Measurements from ENCODE around the gene LCNL1. TPM values are rescaled to one million over a fixed set of nuclear protein-coding genes. Genes with fewer than 3 reads are reported as not detected.

Gene LCNL1
- total and polyA plus RNA-seq, 7 donors: 0.14 to 1.1 (median 0.49) TPM; not detected in 2

DNA sequence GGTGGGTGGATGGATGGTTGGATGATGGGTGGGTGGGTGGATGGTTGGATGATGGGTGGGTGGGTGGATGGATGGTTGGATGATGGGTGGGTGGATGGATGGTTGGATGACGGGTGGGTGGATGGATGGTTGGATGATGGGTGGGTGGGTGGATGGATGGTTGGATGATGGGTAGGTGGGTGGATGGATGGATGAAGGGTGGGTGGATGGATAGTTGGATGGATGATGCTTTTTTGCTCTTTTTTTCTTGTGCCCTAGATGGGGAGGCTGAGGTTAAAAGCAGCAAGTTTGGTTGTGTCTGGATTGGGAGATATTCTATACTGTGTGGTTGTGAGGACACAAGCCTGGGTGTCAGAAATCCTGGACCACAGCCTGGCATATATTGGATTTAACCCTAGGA lies 25.3 kb upstream of the LCNL1 start:
- Histone ChIP-seq H3K4me1 (no peaks in the 10 kb centered on the region), H3K27me3 (no peaks in the 10 kb centered on the region), H3K36me3 (no peaks in the 10 kb centered on the region), H3K27ac (no peak overlapping the region), H3K9me3 (no peaks in the 10 kb centered on the region), H3K4me3 (no peak overlapping the region)
- TF ChIP-seq POLR2AphosphoS5 (IDR thresholded peaks at IDR 0.05) (no peak), EP300 (IDR thresholded peaks at IDR 0.05) (no peak), POLR2A (IDR thresholded peaks at IDR 0.05) (no peak)
- TF ChIP-seq, protein P1, sequence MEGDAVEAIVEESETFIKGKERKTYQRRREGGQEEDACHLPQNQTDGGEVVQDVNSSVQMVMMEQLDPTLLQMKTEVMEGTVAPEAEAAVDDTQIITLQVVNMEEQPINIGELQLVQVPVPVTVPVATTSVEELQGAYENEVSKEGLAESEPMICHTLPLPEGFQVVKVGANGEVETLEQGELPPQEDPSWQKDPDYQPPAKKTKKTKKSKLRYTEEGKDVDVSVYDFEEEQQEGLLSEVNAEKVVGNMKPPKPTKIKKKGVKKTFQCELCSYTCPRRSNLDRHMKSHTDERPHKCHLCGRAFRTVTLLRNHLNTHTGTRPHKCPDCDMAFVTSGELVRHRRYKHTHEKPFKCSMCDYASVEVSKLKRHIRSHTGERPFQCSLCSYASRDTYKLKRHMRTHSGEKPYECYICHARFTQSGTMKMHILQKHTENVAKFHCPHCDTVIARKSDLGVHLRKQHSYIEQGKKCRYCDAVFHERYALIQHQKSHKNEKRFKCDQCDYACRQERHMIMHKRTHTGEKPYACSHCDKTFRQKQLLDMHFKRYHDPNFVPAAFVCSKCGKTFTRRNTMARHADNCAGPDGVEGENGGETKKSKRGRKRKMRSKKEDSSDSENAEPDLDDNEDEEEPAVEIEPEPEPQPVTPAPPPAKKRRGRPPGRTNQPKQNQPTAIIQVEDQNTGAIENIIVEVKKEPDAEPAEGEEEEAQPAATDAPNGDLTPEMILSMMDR (IDR thresholded peaks at IDR 0.05): no peak
- no peak for DNase-seq
- intact Hi-C loops (cut with DNase I): no loop called here
- 94 to 97% methylated on average over 1 of the region's 1 CpG for WGBS, 2 donors

DNA sequence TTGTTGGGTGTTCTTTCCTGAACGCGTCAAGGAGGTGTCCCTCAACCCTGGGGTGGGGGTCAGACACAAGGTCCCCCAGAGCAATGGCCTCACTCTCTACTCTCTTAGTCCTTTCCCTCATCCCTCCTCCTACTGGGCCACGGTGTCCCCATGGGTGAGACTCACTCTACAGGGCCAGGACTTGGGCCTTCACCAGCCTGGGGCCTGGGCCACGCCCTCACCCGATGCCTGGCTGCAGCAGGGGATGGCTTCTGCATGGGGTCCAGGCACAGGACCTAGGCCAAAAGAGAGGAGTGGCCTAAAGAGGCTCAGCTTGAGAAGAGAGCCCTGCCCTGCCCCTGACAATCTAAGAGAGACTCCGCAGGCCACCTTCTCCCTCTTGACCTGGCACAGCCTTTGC lies 24.9 kb upstream of the LCNL1 start:
- H3K27ac ChIP-seq: no peak overlapping the region
- no peaks in the 10 kb centered on the region for H3K9me3 ChIP-seq
- H3K27me3 ChIP-seq: no peaks in the 10 kb centered on the region
- no peaks in the 10 kb centered on the region for H3K4me1 ChIP-seq
- H3K36me3 ChIP-seq: no peaks in the 10 kb centered on the region
- 92 to 93% methylated on average over 6 of the region's 6 CpGs for WGBS, 2 donors
- intact Hi-C loops (cut with DNase I): no loop called here
- DNase-seq: no peak
- TF ChIP-seq EP300 (IDR thresholded peaks at IDR 0.05): no peak
- no peak overlapping the region for H3K4me3 ChIP-seq

DNA sequence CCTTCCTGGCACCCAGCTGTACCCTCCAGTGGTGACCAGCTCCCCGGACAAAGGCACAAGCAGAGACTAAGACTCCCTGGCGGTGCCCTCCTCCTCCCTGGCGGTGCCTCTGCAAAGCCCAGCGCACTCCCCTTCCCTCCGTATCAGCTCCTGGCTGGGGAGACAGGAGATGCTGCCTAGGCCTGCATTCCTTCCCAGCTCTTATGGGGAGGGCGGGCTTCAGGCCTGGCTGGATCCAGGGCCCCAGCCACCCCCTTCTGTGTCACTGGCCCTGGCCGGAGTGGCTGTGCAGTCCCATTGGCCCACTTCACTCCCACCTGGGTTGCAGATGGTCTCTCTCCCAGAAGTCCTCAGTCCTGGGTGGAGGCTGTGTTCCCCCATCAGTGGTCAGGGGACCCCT lies 24.3 kb upstream of the LCNL1 start:
- no peaks in the 10 kb centered on the region for H3K27me3 ChIP-seq
- intact Hi-C loops (cut with DNase I): no loop called here
- 95 to 96% methylated on average over 7 of the region's 7 CpGs for WGBS, 2 donors
- H3K4me3 ChIP-seq: no peak overlapping the region
- no peak overlapping the region for H3K27ac ChIP-seq
- no peak for DNase-seq
- no peaks in the 10 kb centered on the region for H3K36me3 ChIP-seq
- no peaks in the 10 kb centered on the region for H3K4me1 ChIP-seq
- TF ChIP-seq POLR2A (IDR thresholded peaks at IDR 0.05): no peak
- TF ChIP-seq, protein P1 (IDR thresholded peaks at IDR 0.05): no peak
- no peak for TF ChIP-seq EP300 (IDR thresholded peaks at IDR 0.05)
- TF ChIP-seq POLR2AphosphoS5 (IDR thresholded peaks at IDR 0.05): no peak
- H3K9me3 ChIP-seq: no peaks in the 10 kb centered on the region

DNA sequence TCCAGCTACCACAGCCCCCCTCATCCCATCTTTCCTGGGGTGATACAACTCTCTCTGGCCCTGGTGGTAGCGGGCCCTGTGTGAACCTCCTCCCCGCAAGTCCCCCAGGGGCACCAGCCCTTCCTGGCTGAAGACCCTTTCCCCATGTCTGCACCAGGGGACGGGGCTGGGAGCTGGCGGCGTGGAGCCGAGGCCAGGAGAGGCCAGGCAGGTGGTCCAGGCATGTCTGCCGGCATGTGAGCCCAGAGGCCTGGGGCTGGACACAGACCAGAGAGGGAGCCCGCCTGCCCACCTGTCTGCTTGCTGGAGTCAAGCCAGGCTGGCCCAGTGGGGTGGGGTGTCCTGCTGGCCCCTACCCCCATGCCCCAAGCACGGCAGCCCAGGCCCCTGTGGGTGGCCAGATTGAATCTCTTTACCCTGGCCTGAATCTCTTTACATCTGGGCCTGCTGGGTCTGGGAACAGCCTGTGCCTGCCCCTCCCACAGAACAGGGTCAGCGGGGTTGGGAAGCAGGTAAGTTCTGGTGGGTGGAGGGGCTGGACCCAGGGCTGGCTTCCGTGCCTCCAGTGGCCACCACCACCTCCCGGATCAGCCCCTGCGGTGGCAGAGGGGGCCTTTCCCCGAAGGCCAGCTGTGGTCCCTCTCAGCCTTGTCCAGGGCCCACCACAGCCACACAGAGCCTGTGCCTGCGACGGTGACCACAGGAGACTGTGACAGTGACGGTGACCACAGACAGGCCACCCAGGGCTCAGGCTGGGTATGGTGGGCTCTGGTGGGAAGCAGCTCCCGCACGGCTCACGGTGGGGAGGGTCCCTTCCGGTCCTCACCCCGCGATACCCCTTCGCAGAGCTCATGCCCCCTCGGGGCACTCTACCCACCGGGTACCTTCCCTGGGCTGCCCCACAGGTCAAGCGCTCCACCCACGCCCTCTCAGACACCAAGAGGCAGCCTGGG lies 23.6 kb upstream of the LCNL1 start:
- H3K4me3 ChIP-seq: no peak overlapping the region
- intact Hi-C loops (cut with DNase I): no loop called here
- H3K27me3 ChIP-seq: no peaks in the 10 kb centered on the region
- H3K4me1 ChIP-seq: no peaks in the 10 kb centered on the region
- DNase-seq: no peak
- no peak overlapping the region for H3K27ac ChIP-seq
- TF ChIP-seq POLR2A (IDR thresholded peaks at IDR 0.05) (no peak), EP300 (IDR thresholded peaks at IDR 0.05) (no peak), POLR2AphosphoS5 (IDR thresholded peaks at IDR 0.05) (no peak)
- TF ChIP-seq, protein P1 (IDR thresholded peaks at IDR 0.05): no peak
- WGBS, 2 donors: 88 to 90% methylated on average over 28 of the region's 28 CpGs
- H3K9me3 ChIP-seq: no peaks in the 10 kb centered on the region
- H3K36me3 ChIP-seq: no peaks in the 10 kb centered on the region

DNA sequence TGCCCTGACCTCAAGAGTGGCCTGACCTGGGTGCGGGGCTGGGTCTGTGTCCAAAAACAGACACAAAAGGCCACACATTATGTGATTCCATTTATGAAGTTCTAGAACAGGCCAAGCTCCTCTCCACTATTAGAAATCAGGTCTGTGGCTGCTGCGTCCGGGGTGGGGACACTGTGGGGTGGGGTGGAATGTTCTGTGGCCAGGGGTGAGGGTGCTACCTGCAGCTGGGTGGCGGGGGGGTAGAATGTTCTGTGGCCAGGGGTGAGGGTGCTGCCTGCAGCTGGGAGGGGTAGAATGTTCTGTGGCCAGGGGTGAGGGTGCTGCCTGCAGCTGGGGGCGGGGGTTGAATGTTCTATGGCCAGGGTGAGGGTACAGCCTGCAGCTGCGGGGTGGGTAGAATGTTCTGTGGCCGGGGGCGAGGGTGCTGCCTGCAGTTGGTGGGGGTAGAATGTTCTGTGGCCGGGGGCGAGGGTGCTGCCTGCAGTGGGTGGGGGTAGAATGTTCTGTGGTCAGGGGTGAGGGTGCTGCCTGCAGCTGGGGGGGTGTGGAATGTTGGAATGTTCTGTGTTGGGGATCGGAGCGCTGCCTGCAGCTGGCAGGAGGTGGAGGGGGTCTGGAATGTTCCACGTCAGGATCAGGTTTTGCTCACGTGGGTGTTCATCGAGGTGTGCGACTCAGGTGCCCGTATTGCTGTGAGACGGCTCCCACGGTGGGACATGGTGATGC lies 22.4 kb upstream of the LCNL1 start:
- Histone ChIP-seq H3K27me3 (no peaks in the 10 kb centered on the region), H3K4me3 (no peak overlapping the region), H3K4me1 (no peaks in the 10 kb centered on the region), H3K36me3 (no peaks in the 10 kb centered on the region), H3K9me3 (no peaks in the 10 kb centered on the region), H3K27ac (no peak overlapping the region)
- no peak for TF ChIP-seq POLR2AphosphoS5 (IDR thresholded peaks at IDR 0.05)
- 71 to 82% methylated on average over 19 of the region's 19 CpGs for WGBS, 2 donors
- no peak for DNase-seq
- intact Hi-C loops (cut with DNase I): no loop called here

Data from sigmoid colon (tissue), 7 donors.